D721Med (cell line): ENCODE measurements around the gene ZIC1.
A peak's percentile ranks its signal among the peaks of the same experiment; 100 is the strongest.

Experiments
- DNase-seq: peaks from one replicate; pipeline ENCODE4 v3.0.0; 2011; ENCODE audit warnings: low spot score; ENCODE audit not compliant: insufficient read length
- FAIRE-seq: peaks from 2 replicates; lab custom pipeline; 2011; peaks lifted over from hg19 to GRCh38; lab: Jason Lieb, UNC
- TF ChIP-seq, protein P1 (sequence below): IDR thresholded peaks from 2 replicates; pipeline ENCODE4 v1.5.1; 2012; ENCODE audit warnings: mild to moderate bottlenecking, control low read depth; ENCODE audit not compliant: insufficient read depth; ENCODE audit errors: missing control alignments

The ZIC1 gene

GRCh38 chr3:147391781-147392624 lies 17.2 kb upstream of the ZIC1 start:
- no peak for FAIRE-seq
- TF ChIP-seq, protein P1, sequence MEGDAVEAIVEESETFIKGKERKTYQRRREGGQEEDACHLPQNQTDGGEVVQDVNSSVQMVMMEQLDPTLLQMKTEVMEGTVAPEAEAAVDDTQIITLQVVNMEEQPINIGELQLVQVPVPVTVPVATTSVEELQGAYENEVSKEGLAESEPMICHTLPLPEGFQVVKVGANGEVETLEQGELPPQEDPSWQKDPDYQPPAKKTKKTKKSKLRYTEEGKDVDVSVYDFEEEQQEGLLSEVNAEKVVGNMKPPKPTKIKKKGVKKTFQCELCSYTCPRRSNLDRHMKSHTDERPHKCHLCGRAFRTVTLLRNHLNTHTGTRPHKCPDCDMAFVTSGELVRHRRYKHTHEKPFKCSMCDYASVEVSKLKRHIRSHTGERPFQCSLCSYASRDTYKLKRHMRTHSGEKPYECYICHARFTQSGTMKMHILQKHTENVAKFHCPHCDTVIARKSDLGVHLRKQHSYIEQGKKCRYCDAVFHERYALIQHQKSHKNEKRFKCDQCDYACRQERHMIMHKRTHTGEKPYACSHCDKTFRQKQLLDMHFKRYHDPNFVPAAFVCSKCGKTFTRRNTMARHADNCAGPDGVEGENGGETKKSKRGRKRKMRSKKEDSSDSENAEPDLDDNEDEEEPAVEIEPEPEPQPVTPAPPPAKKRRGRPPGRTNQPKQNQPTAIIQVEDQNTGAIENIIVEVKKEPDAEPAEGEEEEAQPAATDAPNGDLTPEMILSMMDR: peak; percentile 25
- DNase-seq: no peak

DNA sequence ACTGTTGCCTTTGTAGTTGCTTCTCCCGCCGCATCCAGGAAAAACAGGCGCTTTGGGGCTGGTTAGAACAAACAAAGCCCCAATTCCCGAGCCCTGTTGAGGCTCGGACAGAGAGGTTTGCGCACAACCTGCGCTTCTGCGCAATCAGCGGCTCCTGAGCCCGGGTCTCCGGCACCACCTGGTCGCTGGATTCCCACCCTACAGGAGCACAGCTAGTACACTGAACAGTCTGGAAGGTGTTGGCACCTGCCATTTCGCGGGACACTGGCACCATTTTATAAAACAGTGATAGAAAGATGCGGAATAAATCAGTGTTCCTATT lies 16.6 kb upstream of the ZIC1 start:
- DNase-seq (no peak), FAIRE-seq (no peak)
- TF ChIP-seq, protein P1: no peak

DNA sequence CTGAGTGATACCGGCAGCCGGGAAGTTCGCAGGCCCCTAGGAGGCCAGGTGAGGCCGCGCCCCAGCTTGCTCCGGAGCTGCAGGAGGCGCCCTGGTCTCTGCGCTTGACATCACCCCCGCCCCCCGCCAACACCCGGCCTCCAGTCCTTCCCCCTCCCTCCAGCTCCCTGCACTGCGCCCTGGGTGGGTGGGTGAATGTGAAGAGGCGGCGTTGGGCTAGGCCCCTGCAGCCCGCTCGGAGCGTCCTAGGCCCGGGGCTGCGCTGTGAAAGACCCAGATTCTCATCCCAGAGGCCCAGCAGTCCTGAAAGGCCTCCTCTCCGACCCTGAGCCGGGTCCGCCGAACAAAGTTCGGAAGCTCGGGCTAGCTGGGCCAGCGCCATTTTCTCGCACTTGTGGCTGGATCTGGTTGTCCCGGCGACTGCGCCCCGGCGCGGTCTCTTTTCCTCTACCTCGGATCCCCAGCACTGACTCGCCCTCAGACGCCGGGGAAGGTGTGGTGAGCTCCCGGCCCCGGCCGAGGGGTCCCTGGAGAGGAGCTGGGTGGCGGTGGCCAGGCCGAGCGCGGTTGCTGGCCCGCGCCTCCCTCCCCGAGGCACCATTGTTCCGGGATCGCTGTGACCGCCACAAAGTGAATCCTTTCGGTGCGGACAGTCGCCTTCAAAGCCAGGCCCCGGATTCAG lies 15.8 kb upstream of the ZIC1 start:
- FAIRE-seq (no peak), DNase-seq (no peak)
- TF ChIP-seq, protein P1: no peak

DNA sequence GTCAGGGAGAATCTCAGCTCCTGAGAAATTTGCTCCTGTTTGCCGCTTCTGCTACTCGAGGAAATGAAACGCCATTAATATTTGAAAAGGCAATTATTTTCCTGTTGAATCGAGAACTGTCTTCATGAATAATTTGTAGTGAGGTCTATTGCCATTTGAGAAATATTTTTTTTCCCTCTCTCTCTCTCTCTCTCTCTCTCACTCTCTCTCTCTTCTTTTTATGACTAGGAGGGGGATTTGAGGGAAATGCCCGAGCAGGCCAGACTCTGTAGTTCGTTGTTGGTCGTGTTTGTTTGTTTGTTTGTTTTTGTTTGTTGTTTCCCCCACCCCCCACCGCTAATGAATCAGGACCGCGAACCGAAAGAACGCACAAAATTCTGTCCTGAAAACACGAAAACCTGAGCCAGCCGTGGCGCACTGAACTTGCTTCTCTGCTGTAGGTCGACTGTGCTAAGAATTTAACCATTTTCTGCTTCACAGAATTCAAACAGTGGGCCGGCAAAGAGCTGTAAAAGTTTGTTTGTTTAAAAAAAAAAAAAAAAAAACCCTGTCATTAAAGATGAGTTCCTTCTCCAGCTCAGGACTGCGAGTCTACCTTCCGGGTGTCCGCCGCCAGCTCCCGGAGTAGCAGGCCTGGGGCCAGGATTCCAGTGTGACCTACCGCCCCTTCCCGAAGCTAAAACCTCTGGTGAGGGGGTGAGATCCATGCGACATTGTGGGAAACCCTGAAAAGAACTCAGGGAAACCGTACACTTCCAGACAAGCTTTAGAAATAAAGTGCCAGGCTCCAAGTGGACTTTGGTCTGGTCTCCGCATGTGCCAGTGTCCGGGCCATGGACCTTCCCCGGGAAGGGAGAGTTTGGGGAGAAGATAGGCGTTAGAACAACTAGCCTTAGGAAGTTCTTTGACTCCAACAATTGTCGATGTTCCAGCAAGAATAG lies 15.0 kb upstream of the ZIC1 start:
- no peak for DNase-seq
- TF ChIP-seq, protein P1: no peak
- FAIRE-seq: no peak

DNA sequence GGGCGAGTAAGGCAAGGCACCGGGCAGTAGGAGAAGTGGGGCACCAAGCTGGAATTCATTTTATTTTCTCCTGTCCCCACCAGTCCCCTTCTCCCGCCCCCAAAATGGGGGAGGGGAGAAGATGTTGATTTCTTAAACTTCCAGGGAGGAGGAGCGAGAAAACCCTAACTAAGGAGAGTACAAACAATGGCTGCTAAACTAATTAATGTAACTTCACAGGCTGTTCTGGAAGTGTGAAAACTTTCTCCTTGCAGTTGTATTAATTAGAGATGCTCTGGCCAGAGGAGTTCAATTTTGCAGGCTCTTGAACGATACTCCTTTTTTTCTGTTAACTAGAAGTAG lies 14.3 kb upstream of the ZIC1 start:
- TF ChIP-seq, protein P1: no peak
- FAIRE-seq: no peak
- DNase-seq: no peak

GRCh38 chr3:147395899-147396711 lies 13.1 kb upstream of the ZIC1 start:
- TF ChIP-seq, protein P1: no peak
- FAIRE-seq: no peak
- no peak for DNase-seq
